RWPE1 (cell line): ENCODE data around the gene TWF2.
A peak's percentile ranks its signal among the peaks of the same experiment; 100 is the strongest.

Source experiments
- CTCF ChIA-PET: fragments of 350-600 bp; sonication (Branson Sonifier 250); formaldehyde crosslinking; extraction: SDS; loops from one replicate; lab custom pipeline; 2021; lab: Yijun Ruan, JAX
- POLR2A ChIA-PET: fragments of 400-600 bp; formaldehyde crosslinking; extraction: SDS; loops from one replicate; lab custom pipeline; 2020; ENCODE audit warnings: antibody characterized with exemption; ENCODE audit not compliant: low non-redundant PET; lab: Yijun Ruan, JAX
- DNase-seq: peaks from one replicate; pipeline ENCODE4 v3.0.0; 2012; ENCODE audit warnings: low spot score
- H3K27ac ChIP-seq: fragments of 450-650 bp; 2 replicates; pipeline ENCODE4 v1.5.1; 2017
- TF ChIP-seq, protein P1 (sequence below): fragments of 450-650 bp; conservative IDR thresholded peaks from 2 replicates; pipeline ENCODE4 v1.5.1; 2017; ENCODE audit warnings: low read depth, mild to moderate bottlenecking

Gene TWF2

DNA sequence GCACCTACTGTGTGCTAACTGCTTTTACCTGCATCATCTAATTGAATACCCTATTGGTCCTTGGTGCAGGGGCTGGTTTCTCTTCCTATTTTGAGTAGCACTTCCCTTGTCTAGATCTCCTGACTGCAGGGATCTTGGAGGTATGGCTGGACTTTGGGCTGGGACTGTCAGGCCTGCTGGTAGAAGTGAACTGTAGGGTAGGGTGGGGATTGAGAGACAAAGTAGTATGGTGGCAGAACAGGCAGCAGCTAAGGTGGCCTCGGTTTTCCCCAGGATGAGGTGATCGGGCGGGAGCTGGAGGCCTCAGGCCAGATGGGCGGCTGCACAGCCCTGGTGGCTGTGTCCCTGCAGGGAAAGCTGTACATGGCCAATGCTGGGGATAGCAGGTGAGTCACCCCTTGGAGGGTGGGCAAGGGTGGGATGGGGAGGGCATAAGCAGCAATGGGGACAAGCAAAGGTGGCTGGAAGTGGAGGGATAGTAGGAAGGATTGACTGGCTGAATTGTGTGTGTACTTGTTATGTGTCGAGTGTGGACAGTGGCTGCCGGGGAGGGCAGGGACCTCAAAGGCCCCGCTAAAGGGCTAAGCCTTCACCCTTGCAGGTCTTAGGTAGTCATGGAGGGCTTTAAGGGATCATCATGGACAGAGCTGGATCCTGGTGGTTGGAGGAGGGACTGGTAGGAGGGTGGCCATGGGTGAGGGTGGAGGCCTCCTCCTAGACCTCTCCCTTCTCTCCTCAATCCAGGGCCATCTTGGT, 8.6 kb upstream of the TWF2 start:
- CTCF ChIA-PET, result no interaction called here
- POLR2A ChIA-PET, result interaction anchor here (0.9 kb wide), 1 partner anchor 10 kb away, joined by 3 read pairs; no protein-coding TSS in a partner anchor
- TF ChIP-seq, protein P1, sequence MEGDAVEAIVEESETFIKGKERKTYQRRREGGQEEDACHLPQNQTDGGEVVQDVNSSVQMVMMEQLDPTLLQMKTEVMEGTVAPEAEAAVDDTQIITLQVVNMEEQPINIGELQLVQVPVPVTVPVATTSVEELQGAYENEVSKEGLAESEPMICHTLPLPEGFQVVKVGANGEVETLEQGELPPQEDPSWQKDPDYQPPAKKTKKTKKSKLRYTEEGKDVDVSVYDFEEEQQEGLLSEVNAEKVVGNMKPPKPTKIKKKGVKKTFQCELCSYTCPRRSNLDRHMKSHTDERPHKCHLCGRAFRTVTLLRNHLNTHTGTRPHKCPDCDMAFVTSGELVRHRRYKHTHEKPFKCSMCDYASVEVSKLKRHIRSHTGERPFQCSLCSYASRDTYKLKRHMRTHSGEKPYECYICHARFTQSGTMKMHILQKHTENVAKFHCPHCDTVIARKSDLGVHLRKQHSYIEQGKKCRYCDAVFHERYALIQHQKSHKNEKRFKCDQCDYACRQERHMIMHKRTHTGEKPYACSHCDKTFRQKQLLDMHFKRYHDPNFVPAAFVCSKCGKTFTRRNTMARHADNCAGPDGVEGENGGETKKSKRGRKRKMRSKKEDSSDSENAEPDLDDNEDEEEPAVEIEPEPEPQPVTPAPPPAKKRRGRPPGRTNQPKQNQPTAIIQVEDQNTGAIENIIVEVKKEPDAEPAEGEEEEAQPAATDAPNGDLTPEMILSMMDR, result no peak
- no peak for DNase-seq
- H3K27ac ChIP-seq, result peak overlapping the region; percentile 87

DNA sequence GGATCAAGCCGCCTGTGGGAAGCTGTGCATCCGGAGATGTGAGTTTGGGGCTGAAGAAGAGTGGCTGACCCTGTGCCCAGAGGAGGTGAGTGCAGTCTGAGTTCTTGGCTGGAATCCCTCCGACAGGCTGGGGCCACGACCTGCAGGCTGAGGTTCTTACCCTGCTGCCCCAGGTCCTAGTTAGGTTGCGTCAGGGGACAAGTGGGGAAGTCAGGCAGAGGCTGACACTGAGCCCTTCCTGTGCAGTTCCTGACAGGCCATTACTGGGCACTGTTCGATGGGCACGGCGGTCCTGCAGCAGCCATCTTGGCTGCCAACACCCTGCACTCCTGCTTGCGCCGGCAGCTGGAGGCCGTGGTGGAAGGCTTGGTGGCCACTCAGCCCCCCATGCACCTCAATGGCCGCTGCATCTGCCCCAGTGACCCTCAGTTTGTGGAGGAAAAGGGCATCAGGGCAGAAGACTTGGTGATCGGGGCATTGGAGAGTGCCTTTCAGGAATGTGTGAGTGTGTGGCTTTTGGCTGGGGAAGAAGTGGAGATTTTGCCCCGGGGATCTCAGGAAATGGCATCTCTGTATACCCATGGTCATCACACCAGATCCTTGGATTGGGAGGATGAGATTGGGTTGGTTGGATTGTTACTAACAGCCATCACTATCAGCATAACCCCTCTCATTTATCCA, 7.9 kb upstream of the TWF2 start:
- DNase-seq, result no peak
- H3K27ac ChIP-seq, result peak overlapping the region; percentile 87
- CTCF ChIA-PET, result no interaction called here
- TF ChIP-seq, protein P1, result no peak
- POLR2A ChIA-PET, result no interaction called here

DNA sequence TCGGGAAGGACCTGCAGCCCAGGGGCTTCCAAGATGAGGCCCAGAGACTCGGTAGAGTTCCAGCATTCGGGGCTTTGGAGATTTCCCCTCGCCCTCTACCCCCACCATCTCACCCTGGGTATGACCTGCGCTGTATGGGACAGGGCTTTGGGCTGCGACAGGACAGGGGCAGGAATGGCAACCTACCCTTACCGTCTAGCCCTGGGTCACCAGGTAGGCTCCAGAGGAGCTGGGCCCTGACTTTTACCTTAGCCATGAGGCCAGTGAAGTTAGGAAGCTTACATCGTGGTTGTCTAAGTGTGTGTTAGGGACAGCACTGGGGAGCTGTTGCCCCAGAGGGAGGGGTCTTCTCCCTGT, 7.3 kb upstream of the TWF2 start:
- ChIA-PET POLR2A (no interaction called here), CTCF (no interaction called here)
- DNase-seq, result no peak
- peak overlapping the region; percentile 87 for H3K27ac ChIP-seq
- TF ChIP-seq, protein P1, result no peak

DNA sequence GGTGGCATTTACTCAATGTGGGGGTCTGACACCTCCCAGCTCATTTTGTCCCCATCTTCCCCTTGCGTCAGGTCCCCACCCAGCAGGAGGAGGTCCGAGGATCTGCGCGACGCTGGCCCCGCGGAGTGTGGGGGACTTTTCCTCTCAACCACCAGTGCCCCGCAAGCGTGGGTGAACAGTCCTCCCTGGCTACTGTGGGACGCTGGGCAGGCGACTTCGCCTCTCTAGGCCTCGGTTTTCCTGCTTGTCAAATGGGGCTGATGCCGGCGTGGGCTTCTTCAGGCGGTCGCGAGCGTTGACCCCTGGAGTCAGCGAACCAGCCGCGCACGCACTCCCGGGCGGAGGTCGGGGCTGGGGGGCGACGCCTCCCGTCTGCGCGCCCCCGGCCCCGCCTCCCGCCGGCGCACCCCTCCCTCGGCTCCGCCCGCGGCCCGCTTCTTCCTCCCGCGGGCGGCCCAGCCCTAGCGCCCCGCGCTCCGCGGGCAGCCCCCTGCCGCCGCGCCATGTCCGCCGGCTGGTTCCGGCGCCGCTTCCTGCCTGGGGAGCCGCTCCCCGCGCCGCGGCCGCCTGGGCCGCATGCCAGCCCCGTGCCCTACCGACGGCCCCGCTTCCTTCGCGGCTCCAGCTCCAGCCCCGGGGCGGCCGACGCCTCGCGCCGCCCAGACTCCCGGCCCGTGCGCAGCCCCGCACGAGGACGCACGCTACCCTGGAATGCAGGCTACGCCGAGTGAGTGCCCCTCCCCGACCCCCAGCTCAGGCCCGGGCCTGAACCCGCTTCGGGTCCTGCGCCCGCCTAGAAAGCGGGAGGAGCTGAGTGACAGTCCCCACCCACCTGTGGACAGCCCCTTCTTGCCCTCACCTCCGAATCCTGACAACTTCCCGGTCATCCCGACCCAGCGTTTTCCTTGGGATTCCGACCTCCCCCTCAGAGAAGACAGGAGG, 6.6 kb upstream of the TWF2 start, which contains the start of gene PPM1M:
Gene PPM1M, plus strand, starts transcription at position 438 of the 942 bp plus-strand sequence. Its CDS starts 66 bp downstream, at position 504.
- TF ChIP-seq, protein P1, result no peak
- POLR2A ChIA-PET, result no interaction called here
- DNase-seq, result peak; percentile 39
- H3K27ac ChIP-seq, result peak within 1 kb of the TSS; percentile 87
- CTCF ChIA-PET, result no interaction called here

DNA sequence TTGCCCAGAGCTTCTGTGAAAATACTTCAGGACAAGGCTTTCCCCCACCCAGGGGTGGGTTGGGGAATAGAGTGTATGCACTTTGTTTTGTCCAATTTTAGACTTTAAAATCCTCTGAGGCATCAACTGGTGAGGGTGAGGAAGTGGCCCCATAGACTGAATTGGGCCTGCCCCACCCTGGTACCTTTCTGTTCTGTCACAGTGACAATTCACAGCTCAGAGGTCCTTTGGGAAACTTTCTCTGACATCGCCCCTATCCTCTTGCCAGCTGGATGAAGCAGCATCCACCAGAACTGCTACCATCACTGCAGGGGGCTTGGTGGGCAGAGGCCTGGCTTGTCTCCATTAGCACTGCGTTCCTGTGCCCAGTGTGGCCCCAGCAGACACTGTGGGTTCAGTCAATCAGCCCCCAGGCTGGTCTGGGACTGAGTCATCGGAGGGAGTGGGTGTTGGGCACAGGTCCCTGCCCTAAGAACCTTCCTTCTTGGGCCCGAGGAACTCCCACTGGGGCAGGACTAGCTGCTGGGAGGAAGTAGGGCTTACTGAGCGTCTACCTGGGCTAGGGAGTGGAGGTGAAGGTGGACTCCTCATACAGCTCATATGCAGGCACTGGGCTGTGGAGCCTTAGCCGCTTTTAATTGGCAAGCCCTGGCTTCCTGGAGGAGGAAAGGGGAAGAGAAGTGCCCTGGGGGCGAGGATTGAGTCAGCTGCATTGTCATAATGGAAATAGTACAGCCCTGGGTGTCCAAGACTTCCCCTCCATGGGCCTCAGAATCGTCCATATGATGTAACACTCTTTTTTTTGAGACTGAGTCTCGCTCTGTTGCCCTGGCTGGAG, 5.1 kb upstream of the TWF2 start:
- CTCF ChIA-PET, result no interaction called here
- DNase-seq, result peak; percentile 54

More for the DNA sequence above, 5.1 kb upstream of the TWF2 start:
- peak overlapping the region; percentile 87 for H3K27ac ChIP-seq
- TF ChIP-seq, protein P1, result no peak
- POLR2A ChIA-PET, result interaction anchor here (0.7 kb wide), 1 partner anchor 9 kb away, joined by 3 read pairs; no protein-coding TSS in a partner anchor
